Activated gamma-delta T cell treated with anti-CD3 and anti-CD28 coated beads, Interleukin-2, amount 50 U/mL, for 16 hours (primary cell): ENCODE data around the gene AQP6.

Experiments used
- DNase-seq: peaks from one replicate; pipeline ENCODE4 v3.0.0-alpha.2; 2020; ENCODE audit warnings: low read depth

The AQP6 gene

DNA sequence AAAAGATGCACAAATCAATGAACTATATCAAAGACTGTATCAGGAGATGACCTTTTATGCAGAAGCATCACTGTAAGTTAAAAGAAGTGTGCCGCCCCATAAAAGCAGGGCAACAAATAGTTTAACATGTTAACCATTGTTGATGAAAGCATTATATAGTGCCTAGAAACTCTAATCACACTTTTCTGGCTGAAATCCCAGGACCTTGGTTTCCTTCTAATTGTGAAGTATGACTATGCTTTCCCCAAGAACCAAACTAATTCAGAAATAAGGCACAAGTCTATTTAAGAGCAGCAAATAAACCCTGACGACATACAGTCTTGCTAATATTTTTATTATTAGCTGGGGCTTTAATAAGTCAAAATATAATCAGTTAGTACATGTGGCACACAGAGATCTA, 30.8 kb downstream of the AQP6 start:
- no peak for DNase-seq

DNA sequence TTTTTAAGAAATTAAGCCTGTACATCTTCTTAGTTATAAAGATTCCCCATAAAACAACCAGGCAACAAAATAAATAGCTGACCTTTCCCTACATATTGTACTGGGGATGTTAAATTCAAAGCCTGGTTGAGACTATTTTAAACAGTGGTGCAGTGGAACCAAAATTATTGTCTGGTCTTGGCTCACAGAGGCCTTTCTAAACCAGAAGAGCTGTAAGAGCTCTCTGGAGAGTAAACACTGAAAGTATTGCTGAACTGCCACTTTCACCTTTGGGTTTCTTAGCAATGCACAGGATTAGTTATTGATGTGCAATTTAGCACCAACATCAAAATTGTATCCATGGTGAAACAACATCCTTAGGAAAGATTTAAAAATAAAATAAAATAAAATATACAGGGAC, 31.9 kb downstream of the AQP6 start:
- no peak for DNase-seq

DNA sequence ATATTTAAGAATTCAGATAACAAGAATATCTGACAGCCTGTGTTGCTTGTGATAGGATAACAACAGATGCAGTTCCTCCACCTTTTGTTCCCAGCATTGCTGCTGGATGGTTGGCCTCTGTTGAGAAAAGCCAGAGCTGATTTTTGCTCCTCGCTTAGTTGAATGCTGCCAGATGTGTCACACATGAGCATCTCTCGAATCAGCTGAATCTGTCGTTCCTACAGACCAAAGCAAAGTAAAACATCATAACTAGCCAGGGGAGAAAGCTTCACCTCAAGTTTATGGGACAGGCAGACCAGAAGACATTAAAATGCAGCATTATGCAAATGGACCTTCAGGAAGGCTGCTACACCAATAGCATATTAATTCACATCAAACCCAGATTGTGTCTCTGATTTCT, 32.4 kb downstream of the AQP6 start:
- no peak for DNase-seq

DNA sequence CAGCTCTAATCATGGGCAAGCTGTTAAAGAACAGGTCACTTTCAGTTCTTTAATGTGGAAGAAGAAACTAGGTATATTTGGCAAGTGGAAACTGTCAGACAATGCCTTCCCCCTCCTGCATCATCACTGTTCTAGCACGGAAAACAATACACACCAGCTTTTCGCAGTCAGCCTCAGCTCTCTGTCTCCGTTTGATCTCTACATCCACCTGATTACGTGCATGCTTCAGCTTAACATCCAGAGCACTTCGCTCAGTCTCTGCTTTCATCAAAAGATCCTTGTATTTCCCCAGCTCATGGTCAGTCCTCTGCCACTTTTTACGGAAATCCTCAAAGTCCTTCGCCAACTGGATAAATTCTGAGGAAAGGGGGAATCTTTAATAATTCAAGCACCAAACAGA, 33.5 kb downstream of the AQP6 start:
- no peak for DNase-seq

DNA sequence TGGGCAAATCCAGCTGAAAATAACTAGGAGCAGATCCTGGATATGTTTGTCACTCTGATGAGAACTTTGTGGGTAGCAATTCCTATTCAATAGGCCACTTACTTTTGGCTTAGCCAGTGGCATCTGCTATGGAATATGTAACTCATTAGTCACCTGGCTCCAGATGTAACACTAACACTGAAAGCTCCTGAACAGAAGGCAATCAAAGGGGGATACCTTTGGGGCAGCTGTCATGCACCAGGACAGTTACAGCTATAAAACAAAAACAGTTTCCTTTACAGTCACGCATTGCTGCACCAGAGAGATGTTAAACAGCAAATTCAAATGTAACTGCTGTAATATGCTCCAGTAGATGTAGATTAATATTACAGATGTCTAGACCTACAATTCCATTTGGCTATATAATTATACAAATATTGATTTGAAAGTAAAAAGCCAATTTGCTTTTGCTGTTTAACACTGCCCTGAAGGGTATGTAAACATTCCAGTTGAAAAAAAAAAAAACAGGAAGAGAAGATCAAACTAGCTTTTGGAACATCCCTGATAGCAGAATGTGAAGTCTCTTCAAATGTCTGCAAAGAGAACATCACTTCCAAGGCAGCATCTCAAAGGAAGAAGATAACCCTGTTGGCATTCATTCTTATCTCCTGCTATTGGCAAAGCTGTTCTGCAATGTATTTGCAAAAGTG, 34.2 kb downstream of the AQP6 start:
- DNase-seq, result no peak

DNA sequence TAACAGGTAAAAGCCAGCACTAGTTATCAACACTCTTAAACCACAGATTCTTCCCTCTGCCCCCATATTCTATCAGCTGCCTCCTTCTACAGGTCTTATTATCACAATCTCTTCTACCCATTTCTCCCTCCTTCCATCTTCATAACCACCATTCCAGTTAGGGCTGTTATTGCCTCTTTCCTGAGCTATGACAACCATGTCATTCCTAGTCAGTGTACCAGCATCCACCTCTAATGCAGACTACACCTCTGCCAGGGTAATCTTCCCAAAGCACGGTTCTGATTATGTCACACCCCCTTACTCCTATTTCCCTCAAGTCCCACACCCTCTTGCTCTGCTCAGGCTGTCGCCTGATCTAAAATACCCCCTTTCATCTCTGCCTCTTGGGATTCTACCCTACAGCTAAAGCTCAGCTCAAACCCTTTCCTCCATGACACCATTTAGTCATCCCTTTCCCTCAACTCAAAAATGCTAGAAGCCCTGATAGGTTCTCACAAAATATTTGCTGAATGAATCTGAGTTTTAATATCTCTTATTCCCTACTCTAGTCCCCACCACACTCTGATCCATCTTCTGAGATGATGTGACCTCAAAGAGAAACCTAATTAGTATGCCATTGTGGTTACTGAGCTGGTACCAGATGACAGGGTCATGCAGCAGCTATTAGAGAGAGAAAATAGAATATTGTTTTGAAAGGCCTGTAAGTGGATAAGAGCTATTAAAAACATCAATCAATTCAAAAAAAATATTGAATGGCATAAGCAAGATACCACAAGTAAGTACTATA, 40.8 kb downstream of the AQP6 start:
- no peak for DNase-seq

DNA sequence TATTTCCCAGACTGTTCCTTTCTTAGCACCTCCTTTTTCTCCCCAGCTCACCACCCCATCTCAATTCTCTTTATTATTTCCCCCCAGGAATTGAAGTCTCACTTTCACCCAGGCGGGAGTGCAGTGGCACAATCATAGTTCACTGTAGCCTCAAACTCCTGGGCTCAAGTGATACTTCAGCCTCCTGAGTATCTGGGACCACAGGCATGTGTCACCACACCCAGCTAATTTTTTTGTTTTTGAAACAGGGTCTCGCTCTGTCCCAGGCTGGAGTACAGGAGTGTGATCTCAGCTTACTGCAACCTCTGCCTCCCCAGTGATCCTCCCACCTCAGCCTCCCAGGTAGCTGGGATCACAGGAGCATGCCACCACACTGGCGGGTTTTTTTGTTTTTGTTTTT, 41.6 kb downstream of the AQP6 start:
- no peak for DNase-seq

DNA sequence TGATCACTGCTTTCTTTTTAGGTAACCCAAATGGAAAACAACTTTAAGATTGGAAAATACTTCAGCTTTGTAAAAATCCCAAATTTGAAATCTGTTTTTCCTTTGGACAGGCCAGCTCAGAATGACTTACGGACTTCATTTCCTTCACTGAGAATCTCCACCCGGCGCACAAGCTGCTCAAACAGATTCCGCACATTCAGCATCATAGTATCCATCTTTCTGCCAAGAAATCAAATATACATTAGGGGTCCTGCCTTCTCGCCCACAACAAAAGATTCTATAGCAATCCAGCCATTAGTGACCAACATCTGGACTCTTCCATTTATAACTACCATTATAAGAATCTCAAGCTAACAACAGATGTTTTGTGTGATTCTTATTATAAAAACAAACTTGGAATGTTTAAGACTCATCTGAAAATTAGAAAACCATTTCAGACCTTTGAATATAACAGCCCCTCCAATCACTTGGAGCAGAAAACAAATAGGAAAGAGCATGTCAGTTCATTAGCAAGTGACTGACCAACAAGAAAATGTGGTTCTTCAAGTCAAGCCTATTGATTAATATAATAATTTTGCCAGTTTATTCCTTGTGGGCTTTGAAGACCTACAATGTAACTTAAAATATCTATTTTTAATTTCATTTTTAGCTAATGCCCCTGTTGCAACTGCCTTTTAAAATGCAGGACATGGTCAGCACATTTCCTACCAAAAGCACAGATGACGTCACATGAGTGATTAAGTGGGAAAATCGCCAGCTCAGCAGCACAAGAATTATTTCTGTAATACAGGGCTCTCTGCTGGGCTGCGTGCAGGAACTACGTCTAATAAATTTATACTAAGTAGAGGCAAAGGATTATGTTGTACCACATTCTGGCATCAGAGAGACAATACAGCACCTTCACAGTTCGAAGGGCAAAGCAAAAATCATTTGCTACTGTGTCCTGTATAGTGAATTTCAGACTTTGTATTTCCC, 44.0 kb downstream of the AQP6 start:
- no peak for DNase-seq

DNA sequence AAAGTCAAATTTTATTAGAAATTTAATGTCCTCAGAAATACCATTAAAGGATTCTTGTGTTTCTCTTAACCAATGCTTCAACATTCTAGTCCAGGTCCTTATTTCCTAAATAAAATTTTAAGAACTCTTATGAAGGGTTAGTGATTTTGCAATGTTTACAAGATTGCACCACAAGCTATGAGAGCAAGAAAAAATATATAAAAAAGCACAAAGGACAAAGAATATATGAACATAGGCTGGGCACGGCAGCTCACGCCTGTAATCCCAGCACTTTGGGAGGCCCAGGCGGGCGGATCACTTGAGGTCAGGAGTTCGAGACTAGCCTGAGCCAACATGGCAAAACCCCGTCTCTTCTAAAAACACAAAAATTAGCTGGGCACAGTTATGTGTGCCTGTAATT, 44.9 kb downstream of the AQP6 start:
- DNase-seq, result no peak

DNA sequence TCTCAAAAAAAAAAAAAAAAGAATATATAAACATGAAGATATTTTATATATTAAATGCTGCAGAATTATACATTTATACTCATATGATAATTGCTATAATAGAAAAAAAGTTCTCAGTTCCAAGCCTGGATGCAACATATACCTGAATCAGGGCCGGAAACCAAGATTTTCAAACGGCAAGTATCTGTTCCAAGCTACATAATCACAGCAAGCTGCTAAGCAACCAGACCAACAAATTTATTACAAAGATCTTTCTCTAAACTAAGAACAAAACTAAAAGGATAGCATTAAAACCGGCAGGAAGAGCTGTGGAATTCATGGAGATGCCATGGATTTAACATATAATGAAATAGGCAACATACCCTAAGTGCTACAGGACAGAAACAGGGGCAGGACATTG, 45.4 kb downstream of the AQP6 start:
- DNase-seq, result no peak

DNA sequence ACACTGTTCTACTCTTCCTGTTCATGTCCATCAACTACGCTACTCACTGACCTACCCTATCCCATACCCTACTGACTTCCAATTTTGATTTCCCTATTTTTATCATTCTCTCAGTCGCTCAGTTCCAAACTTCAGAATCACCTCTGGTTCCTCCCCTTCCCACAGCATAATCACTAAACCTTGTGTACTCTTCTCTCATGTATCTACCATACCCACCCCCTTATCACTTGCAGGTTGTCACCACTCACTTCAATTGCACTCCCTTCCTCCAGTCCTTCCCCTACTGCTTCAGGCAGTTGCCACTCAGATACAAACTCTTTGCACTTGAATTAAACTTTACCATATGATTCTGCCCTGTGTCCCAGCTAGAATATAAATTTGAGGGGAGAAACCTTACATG, 46.2 kb downstream of the AQP6 start:
- DNase-seq, result no peak

DNA sequence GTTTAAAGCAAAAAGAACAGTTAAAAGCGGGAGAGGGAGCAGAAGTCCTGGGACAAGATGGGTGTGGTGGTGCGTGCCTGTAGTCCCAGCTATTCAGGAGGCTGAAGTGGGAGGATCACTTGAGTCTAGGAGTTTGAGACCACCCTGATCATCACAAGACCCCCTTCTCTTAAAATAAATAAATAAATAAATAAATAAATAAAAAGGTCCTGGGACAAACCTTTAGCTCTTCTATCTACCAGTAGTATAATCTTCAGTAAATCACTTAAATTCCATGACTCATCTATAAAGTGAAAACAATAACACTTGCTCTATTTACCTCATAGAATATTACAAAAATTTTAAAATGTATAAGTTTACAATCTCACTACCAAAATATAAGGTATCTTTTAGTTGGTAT, 46.8 kb downstream of the AQP6 start:
- no peak for DNase-seq

DNA sequence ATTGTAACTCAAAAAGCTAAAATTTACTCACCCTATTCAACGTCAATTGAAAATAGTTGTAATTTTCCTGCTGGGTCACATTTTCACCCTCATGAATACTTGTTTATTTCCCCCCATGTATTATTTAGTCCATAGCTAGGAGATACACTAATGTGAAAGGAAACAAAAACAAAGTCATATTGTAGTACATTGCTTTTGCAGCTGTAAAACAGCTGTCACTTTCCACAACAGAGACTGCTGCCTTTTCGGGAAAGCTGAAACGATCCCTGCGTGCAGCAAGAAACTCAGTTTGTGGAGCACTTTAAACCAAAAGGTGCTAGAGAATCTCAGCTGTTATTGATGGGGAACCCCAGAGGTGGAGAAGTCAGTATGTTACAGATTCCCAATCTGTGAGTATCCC, 48.3 kb downstream of the AQP6 start:
- DNase-seq, result no peak

DNA sequence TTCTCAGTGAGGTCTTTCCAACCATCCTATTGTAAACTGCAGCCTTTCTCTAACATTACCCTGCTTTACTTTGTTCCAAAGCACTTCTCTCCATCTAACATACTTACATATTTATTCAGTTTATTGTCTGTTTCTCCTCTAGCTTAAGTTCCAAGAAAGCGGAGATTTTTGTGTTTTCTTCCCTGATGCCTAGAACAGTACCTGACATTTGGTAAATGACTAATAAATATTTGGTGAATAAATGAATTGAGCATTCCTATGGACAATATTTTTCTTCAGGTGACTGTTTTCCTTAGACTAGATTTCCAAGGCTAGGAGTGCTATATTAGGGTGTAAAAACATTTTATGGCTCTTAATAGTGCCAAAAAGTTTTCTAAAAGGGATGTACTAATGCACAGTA, 50.2 kb downstream of the AQP6 start:
- DNase-seq, result no peak

DNA sequence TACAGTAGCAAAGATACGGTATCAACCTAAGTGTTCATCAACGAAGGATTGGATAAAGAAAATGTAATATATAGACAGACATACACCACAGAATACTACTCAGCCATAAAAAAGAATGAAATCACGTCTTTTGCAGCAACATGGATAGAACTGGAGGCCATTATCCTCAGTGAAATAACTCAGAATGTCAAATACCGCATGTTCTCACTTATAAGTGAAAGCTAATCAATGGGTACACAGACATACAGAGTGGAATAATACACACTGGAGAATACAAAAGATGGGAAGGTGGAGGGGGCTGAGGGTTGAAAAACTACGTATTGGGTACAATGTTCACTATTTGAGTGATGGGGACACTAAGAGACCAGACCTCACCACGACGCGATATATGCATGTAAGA, 51.5 kb downstream of the AQP6 start:
- DNase-seq, result no peak

DNA sequence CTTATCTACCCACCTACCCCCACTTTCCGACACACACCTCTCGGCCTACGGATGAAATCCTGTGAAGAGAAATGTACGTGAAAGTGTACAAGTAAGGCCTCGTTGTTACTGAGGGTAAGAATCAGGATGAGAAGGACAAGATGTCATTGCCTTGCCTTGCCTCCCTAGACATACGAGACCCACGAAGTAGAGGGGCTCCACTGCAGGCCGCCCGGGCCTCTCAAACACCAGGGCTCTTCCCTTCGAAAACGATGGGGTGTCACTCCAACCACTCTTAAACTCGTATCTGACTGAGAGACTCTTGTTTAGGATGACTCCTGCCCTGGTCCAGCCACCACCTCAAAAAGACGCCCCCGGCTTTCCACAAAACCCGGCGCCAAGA, 52.0 kb downstream of the AQP6 start:
- no peak for DNase-seq

DNA sequence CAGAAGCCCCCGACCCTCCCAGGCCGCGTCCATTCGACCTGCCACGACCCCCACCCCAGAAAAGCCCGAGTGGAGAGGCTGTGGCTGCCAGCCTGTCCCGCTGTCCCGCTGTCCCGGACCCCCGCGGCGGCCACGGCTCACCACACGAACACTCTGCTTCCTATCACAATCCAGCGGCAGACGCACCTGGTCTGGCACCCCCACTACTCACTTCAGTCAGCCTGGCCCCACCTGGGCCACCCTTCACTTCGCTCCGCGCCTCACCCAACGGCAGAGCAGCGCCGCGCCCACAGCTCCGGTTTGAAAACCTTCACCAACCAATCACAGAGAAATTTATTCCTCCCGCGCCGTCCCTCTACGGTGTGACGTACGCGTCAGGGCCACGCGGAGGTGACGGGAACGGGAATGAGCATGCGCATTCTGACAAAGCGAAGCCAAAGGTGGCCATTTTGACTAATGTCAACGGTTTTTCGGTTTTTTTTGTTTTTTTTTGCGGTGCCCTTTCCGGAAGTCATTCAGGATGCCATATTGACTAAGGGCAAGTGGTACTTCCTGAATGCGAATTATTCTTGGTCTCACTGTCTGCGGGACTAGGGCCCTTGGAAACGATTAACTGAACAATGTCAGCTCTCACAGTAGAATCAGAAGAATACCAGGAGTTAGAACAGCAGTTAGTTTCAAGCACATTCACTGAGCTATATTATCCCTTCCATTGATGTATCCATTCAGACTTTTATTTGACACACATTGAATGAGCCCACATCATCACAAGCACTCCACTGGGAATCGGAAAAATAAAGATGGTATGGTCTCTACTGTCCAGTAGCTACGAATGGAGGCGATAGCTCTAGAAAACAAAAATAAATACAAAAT, 52.7 kb downstream of the AQP6 start, which contains the start of gene RACGAP1:
TSS of gene RACGAP1 (minus strand) at position 308 of the 873 bp plus-strand sequence. CDS start 8,779 bp downstream, outside the sequence.
- DNase-seq, result peak; percentile 93

DNA sequence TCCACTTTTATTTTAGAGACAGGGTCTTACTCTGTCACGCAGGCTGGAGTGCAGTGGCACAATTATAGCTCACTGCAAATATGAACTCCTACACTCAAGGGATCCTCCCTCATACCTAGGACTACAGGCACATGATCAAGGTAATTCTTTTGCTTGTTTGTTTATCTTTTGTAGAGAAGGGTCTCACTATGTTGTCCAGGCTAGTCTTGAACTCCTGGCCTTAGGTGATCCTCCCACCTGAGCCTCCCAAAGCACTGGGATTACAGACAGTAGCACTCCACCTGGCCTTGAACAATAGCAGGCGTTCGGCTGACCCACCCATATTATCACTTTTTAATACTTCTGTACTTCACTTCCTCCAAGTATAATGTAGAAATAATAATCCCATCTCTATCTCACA, 53.9 kb downstream of the AQP6 start:
- DNase-seq, result no peak
